ENCODE data around the gene FAM25G.
"Not testable (repeated sequence)": the region's sequence is repeated elsewhere in the genome, so short reads cannot be mapped to it uniquely, and the experiment has no call there.

The FAM25G gene

DNA sequence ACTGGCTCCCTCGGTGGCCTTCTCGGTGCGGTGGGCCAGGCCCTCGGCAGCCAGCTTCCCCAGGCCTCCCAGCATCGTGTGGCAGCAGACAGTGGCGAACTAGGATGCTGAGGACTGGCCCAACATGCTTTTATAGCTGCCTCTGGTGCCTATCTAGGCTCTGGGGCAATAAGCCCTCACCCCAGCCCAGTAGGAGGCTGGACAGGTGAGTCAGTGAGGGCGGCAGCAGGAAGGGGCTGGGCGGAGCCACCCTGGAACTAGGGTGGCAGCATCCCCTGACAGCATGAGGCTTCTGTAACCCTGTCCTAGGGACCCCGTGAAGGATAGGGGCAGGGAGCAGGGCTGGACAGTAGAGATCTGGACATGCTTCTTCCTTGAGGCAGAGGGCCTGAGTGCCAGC is at the start of gene FAM25G:
Gene FAM25G, minus strand, starts transcription at position 101 of the 400 bp plus-strand sequence. Its CDS starts 26 bp downstream, at position 75.
- not testable (repeated sequence) for DNase-seq

DNA sequence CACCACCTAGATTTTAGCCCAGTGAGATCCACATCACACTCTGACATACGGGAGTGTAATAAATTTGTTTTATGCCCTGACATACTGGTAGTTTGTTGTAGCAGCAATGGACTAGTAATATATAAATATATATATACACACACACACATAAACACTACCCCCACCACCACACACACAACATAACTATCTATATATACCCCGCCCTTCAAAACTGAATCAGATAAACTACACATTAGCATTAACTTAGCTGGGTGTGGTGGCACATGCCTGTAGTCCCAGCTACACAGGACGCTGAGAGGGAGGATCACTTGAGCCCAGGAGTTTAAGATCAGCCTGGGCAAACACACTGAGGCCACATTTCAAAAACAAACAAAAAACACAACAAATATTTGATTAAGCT is 44.9 kb upstream of the FAM25G start:
- DNase-seq, result not testable (repeated sequence)

DNA sequence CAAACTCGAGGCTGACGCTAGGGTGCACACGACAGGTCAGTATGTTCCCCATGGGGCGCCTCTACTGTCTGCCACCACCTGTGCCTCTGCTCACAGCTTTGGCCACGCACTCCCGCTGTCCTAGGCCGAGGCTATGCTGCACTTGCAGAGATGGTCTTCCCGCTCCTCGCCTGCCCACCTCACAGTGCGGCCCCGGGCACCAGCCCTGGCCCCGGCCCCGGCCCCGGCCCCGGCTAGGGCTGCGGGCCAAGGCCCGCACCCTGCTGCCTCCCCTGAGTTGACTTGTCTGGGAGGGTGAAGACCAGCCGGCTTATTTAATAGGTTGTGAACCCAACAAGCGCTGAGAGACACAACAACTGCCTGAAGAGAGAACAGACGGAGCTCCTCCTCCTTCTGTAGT is 32.0 kb upstream of the FAM25G start, which contains the start of gene AGAP9:
Gene AGAP9, minus strand, starts transcription at position 164 of the 400 bp plus-strand sequence. Its CDS starts 112 bp downstream, at position 52.
- DNase-seq, result not testable (repeated sequence)

DNA sequence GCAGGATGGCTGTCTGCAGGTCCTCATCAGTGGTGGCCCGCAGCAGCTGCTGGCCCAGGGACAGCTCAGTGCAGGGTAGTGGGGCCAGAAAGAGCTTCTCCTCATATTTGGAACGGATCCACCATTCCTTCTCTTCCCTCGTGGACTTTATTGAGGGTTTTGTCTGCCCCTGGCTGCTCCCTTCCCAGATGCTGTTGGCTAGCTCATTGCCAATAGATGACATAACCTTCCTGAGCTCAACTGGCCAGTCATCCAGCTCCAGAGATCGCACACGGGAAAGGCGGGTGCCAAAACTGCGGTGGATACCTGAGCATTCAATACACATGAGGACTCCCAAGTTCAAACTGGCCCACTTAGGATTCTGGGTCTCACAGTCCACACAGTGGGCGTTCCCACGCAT is 10.8 kb upstream of the FAM25G start:
- not testable (repeated sequence) for DNase-seq

DNA sequence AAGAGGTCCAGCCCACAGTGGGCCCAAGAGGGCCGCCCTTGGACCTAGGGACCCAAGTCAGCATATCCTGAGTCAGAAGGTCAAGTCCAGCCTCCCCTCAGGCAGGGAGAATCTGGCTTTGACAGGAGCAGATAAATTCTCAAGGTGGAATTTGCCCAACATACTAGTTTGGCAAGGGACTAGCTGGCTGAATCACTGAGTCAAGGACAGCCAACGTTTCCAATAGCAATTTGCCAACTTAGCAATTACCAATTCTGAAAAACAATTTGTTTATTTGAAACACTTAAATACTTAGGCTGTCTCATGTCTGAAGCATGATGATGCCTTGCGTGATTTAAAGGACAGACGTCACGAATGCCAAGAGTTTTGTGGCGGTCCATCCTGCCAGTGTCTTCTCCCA is 2.7 kb upstream of the FAM25G start:
- DNase-seq, result not testable (repeated sequence)

DNA sequence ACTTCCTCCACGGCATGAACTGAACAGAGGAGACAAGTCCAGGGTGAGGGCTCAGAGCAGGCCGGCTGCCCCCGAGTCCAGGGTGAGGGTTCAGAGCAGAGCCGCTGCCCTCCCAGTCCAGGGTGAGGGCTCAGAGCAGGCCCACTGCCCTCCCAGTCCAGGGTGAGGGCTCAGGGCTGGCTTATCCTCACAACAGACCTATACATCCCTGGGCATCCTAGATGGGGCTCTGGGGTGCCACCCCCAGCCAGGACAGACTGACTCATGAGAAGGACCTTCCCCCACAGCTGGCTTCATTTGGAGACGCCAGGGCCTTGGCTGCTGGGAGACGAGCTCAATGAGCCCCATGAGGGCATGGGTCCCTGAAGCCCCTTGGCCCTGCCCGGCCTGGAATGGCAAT is 1.9 kb downstream of the FAM25G start:
- DNase-seq, result not testable (repeated sequence)

DNA sequence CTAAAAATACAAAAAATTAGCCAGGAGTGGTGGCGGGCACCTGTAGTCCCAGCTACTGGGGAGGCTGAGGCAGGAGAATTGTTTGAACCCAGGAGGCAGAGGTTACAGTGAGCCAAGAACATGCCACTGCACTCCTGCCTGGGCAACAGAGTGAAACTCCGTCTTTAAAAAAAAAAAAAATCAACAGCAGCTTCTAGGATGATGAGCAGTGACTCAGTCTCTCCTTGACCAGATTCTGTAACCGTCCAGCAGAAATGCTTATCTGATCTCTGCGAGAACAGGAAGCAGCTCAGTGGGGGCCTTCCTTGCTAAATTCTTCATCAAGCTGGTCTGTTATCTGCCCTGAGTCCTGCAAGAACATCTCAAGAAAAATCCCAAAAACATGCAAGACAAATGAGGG is 5.6 kb downstream of the FAM25G start:
- DNase-seq, result not testable (repeated sequence)

DNA sequence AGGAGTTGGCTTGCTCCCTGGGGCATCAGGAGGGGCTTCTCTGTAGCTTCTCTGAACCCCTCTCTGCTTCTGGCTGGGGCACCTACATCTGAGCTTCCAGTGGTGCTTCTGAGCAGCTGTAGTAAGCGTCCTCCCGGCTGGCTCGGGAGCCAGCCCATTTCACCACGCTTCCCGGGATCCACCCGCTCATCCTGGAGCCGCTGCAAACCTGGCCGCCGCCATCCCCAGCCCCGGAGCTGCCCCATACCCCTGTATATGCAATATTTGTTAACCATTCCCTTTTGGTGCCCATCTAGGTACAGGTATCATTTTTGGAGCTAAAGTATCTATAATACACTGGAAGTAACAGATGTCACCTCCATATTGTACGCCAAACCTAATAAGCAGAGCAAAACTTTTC is 6.7 kb downstream of the FAM25G start:
- not testable (repeated sequence) for DNase-seq

DNA sequence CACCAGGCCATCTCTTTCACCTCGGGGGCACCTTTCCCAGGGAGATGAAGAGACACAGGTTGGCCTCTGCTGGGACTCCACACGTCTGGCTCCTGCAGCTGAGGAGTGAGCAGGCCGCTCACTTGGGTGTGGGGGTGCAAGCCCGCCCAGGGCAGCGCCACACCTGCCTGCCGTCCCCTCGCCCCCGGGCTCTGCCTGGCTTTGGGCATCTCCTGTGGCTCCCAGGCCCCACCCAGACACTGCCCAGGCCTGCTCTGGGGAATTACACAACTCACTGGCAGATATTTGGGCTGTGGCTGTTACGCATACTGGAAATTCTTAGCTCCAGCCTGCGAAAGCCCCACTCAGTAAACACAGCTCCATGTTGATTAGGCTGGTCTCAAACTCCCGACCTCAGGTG is 7.6 kb downstream of the FAM25G start, which contains the start of gene ANXA8:
Gene ANXA8, minus strand, starts transcription at position 193 of the 400 bp plus-strand sequence. Its CDS starts 182 bp downstream, at position 11.
- DNase-seq, result not testable (repeated sequence)

DNA sequence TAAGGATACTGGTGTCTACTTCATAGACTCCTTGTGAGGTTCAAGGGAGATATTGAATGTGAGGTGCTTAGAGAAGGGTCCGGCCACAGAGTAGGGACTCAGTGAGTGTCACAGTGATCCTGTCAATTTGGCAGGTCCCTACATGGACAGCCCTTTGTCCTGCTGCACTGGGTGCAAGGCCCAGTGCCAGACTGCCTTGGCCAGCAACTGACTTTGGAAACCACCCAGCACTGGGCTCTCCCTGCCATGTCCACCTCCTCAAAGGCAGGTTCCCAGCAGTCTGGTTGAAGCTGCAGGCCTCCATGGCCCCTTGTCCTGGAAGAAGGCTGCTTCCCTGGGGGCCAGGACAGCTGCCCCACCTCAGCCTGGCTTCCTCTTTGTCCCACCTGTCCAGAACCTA is 9.1 kb downstream of the FAM25G start:
- DNase-seq, result not testable (repeated sequence)

DNA sequence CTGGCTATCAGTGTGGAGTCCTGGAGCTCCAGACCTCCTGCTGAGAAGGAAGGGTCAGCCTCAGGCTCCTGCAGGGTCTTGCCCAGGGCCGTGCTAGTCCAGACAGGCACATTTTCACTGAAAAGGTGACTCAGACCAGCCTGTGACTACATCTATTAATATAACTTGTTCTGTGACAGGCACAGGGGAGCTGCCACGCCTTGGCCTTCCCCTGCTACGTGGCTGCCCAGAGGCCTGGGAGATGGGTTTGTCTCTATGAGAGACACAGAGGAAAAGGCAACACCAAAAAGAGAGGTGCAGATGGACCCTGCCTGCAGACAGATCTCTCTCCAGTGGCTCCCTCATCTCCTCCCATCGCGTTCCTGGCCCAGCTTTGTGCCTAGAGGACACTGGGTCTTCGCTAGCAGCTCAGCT is 9.7 kb downstream of the FAM25G start:
- not testable (repeated sequence) for DNase-seq

DNA sequence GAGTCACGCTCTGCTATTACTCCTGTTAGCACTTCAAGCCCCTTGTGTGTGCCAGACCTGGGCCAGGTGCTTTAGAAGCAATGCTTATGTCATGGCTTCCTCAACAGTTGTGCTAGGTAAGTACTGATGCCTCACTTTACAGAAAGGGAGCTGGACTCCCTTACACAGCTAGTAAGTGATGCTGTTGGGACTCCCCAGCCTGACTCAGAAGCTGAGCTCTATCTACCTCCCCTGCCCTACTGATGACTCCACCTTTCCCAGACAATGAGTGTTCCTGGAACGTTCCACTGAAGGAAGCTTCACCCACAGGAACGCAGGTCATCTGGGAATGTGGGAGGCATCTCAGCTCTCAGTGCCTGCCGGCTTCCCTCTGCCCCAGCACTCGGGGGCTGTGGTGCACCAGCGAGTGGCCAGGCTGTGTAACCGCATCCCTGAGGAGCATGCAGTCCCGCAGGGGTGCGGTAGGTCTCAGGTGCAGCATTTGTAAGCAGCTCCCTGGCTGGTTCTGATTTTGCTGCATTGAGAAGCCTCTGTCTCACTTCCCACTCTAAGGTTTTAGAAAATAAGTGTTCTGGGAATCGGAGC is 10.2 kb downstream of the FAM25G start:
- DNase-seq, result not testable (repeated sequence)

DNA sequence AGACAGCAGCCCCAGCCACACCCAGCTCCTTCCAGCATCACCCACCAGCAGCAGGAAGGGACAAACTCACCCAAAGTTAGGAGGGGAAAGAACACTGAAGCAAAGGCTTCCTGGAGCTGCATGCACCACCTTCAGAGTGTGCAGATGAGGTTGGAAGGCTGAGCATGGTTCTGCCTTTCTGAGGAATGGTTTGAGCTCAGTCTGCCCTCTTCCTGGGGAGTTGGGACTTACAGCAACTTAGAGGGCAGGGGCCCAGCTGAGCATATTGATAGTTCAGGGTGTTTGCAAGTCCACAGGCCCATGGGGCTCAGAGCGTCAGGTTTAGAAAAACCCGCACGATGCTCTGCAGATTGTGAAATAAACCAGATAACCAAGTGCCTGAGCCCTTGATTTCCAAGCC is 11.4 kb downstream of the FAM25G start:
- not testable (repeated sequence) for DNase-seq

DNA sequence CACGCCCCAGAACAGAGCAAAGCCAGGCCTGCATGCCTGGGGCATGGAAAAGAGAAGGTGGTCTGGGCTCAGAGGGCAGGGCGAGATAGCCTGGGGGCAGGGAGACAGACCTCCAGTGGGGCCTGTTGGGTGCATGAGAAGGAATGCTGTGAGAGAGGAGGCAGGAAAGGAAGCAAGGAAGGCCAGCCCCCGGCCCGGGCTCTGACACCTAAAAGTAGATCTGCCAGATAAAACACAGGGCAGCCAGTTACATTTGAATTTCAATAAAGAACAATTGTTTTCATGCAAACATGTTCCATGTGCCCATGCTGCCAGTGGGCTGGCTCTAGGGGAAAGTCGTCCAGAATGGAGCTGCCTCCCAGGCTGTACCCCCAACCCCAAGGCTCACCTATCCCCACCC is 13.4 kb downstream of the FAM25G start:
- DNase-seq, result not testable (repeated sequence)

DNA sequence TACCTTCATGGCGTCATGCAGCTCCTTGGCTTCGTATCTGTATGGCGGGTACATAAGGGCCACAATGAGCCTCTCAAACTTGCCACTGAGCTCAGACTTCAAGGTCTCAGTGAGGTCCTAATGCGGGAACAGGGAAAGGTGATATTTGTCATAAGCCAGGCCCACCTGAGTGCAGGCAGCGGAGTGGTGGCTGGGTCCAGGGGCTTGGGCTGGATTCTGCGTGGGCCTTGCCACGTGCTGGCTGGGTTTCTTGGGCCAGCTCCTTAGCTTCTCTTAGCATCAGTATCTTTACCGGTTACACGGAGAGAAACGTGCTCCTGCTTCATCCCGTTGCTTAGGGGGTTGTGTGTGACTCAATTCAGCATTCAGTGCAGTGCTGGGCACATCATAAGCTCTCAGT is 14.4 kb downstream of the FAM25G start:
- DNase-seq, result not testable (repeated sequence)

DNA sequence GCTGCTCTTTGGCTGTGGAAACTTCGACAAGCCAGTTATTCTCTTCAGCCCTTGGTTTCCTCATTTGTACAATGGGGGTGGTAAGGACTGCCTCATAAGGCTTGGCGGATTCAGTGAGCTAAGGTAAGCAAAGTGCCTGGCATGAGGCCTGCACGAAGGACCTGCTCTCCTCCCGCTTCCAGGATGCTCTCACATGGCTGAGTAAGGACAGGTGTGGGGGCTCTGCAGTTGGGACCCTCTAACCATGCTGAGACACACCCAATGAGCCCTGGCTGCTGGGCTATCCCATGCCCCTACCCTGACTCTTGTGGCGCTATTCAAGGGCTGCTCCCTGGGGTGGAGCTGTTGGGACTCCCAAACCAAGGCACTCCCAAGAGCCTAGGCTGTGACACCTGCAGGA is 16.4 kb downstream of the FAM25G start:
- DNase-seq, result not testable (repeated sequence)

DNA sequence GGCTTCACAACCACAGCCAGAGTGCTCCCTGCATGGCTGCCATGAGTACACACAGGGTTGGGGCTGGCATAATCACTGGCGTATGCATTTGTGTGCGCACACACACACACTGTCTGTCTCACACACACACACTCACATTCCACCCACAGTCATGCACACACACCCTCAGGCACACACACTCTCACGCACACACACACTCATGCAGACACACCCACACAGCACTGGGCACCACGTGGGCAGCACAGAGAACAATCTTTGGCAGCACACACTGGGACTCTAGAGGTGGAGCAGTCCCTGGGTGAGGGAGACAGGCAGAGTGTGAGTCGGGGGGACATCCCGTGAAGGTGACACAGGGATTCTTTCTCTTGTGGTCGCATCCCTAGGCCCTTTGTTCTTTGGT is 18.0 kb downstream of the FAM25G start:
- not testable (repeated sequence) for DNase-seq

DNA sequence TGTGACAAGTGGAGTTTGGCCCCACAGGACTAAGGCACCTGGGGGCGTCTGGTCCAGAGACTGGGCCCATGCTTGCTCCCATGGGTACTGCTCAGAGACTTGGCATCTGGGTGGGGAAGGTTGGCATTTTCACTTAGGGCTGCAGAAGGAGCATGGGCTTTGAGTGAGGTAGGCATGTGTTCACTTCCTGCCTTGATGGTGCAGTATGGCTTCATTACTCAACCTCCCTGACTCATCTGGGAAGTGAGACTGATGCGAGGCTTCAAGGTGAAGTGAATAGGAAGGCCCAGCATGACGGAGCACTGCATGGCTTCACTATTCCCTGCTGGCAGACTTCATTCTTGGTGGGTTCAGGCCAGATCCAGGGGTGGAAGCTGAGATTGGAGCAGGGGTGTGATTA is 18.9 kb downstream of the FAM25G start:
- DNase-seq, result not testable (repeated sequence)

DNA sequence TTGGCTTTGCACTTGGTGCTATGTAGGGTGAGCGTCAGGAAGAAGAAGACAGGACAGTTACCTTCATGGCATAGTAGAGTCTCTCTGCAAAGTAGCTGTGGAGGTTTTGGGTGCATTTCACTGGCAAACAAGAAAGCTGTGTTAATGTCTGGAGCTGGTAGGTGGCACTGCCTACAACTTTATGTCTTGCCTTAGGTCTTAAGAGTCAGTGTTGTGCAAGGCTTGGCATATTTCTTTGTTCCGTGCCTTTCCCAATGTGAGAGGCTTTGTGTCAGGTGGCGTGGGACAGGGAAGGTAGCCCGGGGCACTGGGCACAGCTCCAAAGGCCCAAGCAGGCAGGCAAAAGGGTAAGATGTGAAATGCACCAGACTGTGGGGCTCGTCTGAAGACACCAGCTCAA is 19.4 kb downstream of the FAM25G start:
- not testable (repeated sequence) for DNase-seq

DNA sequence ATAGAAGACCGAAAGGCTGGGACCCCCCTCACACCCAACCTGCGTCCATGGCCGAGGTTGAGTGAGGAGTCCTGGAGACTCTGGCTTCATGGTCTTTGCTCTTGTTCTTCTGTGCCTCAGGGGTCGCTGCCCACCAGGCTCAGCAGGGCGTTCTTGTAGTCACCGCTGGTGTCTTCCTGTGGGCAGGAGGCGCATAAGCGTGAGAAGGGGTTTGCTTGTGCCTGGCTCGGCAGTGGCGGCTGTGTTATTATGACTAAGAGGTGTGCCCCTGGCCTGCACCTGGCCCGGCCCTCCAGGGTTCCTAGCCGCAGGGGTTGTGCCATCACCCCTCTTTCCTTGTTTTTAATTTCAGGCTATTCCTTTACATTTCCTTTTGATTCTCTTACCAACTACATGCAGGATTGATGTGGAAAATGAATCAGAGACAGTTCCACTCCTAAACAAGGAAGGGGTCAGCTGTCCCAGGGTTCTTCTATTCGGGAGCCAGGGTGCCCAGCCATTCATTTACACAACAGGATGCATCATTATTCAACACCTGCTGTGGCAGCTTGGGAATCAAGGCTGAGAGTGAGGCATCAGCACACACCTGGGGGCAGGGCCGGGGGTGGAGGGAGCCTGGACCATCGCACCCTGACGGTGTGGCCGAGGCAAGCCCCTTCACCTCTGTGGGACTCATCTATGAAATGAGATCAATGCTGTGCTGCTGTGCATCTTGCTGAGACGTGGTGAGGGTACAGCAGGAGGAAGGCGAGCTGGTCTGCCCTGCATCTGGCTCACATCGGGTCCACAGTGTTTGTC is 22.6 kb downstream of the FAM25G start:
- not testable (repeated sequence) for DNase-seq

DNA sequence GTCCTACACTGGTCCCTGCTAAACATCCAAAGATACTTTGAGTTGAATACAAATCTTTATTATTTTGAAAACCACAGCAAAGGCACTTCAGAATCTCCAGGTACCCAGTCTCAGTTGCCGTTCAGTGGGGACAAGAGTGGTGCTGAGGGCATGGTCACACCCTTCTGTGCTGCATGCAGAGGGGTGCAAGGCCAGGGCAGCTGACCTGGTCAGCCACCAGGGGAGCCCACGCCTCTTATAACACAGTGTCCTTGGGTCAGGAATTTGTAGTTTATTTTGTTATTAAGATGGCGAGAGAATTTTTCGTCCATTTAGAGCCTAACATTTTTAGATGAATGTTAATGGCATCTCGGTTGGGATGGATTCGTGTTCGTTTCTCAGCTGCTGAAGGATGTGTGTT is 23.5 kb downstream of the FAM25G start:
- not testable (repeated sequence) for DNase-seq

DNA sequence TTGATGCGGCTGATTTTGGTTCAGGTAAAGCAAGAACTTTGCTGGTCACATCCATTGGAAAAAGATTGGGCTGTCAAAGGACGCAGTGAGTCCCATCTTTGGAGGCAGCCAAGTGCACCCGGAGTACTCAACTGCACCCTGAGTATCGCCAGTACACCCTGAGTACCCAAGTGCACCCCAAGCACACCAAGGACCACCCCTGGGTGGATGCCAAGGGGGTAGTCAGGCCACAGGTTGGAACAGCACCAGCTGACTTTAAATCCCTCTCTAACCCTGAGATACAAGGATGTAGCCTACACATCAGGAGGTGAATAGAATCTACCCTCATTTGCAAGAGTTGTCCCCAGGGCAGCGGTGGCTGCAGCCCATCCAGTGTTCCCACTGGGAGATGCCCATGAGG is 24.0 kb downstream of the FAM25G start:
- DNase-seq, result not testable (repeated sequence)

DNA sequence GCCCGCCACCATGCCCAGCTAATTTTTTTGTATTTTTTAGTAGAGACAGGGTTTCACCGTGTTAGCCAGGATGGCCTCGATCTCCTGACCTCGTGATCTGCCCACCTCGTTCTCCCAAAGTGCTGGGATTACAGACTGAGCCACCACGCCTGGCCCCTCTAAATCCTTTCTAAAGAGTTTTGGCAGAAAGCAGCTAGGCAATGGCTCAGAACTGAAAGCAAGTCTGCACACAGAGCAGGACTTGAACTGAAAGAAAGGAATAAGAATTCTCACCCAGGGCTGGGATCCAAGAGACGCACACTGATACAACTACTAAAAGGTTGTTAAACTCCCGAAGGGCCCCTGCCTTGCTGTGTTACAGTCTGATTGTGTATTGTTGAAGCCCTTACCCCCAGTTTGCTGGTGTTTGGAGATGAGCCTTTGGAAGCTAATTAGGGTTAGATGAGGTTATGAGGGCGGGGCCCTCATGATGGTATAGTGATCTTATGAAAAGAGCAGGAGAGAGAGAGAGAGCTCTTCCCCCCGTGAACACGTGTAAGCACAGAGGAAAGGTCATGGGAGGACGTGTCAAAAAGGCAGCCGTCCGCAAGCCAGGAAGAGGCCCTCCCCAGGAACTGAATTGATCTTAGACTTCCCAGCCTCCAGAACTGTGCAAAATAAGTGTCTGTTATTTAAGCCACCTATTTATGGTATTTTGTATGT is 26.1 kb downstream of the FAM25G start:
- not testable (repeated sequence) for DNase-seq

All from NCI-H187 treated with DMSO at 0.1 percent for 48 hours (cell line).